SH-SY5Y (cell line): ENCODE measurements around the gene ANO5.

Experiments
- GATA2 ChIP-seq: IDR thresholded peaks from 2 replicates; pipeline ENCODE4 v1.6.1; 2011; ENCODE audit warnings: mild to moderate bottlenecking, low read depth, low read length
- GATA3 ChIP-seq: IDR thresholded peaks from 2 replicates; pipeline ENCODE4 v1.6.1; 2011; ENCODE audit warnings: low read depth, mild to moderate bottlenecking, low read length, moderate library complexity

GRCh38 chr11:22197139-22198005, 4.5 kb downstream of the ANO5 start:
- TF ChIP-seq GATA2: no peak
- no peak for TF ChIP-seq GATA3
